Hematopoietic multipotent progenitor cell treated with erythropoietin and hydrocortisone succinate and interleukin-3 and kit ligand, for 15 days (in vitro differentiated cells): ENCODE measurements around the gene CSAG1.
"Not testable (repeated sequence)": the region's sequence is repeated elsewhere in the genome, so short reads cannot be mapped to it uniquely, and the experiment has no call there.

ENCODE experiments used
- DNase-seq: peaks from one replicate; pipeline ENCODE4 v3.0.0-alpha.2; 2015; ENCODE audit warnings: low spot score

Gene CSAG1

GRCh38 chrX:152697952-152698931 is 35.3 kb downstream of the CSAG1 start, which contains the start of gene MAGEA3:
Gene MAGEA3 (plus strand): TSS chrX:152698794. CDS start chrX:152700833, 2,039 bp downstream.
- DNase-seq, result not testable (repeated sequence)

- DNase-seq, result not testable (repeated sequence)
Observed at GRCh38 chrX:152681012-152681411, 52.5 kb downstream of the CSAG1 start.
